H1 (cell line): ENCODE results near the gene TBX18. TPM values are rescaled to one million over a fixed set of nuclear protein-coding genes. Genes with fewer than 3 reads are reported as not detected.

ENCODE experiments used
- CTCF ChIA-PET: fragments of 300-600 bp; sonication (Branson Sonifier 250); formaldehyde crosslinking; loops from one replicate; lab custom pipeline; 2021; ENCODE audit not compliant: partially characterized antibody; lab: Charles Lee
- POLR2A ChIA-PET: fragments of 300-600 bp; sonication (Branson Sonifier 250); formaldehyde crosslinking; loops from one replicate; lab custom pipeline; 2021; ENCODE audit warnings: inconsistent platforms; ENCODE audit not compliant: partially characterized antibody; lab: Charles Lee
- DNase-seq, 2 experiments: peaks; one replicate each; pipeline versions ENCODE4 v3.0.0 to v3.0.0-alpha.2; 2010 to 2022; ENCODE audit warnings: low spot score in 2 of 2, low read depth in 1 of 2, mixed read lengths in 1 of 2
- FAIRE-seq: peaks from 2 replicates; lab custom pipeline; 2011; peaks lifted over from hg19 to GRCh38; lab: Jason Lieb, UNC
- H2AFZ ChIP-seq: 2 replicates; pipeline ENCODE4 v1.8.1; 2012; ENCODE audit warnings: low read length, inconsistent platforms
- H2AK5ac ChIP-seq: 2 replicates; pipeline ENCODE4 v1.6.1; 2013; ENCODE audit warnings: low read depth, low read length
- H2BK120ac ChIP-seq: replicated peaks from 2 replicates; pipeline ENCODE3; 2013; ENCODE audit warnings: low read depth, low read length, inconsistent platforms
- H2BK12ac ChIP-seq: 2 replicates; pipeline ENCODE4 v1.6.1; 2013; ENCODE audit warnings: low read depth, low read length
- H2BK15ac ChIP-seq: 2 replicates; pipeline ENCODE4 v1.6.1; 2013; ENCODE audit warnings: low read length
- H2BK20ac ChIP-seq: 2 replicates; pipeline ENCODE4 v1.6.1; 2013; ENCODE audit warnings: low read length
- H2BK5ac ChIP-seq: 2 replicates; pipeline ENCODE4 v1.6.1; 2013; ENCODE audit warnings: low read depth, low read length
- H3K14ac ChIP-seq: 2 replicates; pipeline ENCODE4 v1.6.1; 2013; ENCODE audit warnings: inconsistent platforms; ENCODE audit not compliant: insufficient read length
- H3K18ac ChIP-seq: 2 replicates; pipeline ENCODE4 v1.6.1; 2013; ENCODE audit warnings: low read length; ENCODE audit errors: extremely low read depth
- H3K23ac ChIP-seq: 2 replicates; pipeline ENCODE4 v1.6.1; 2013; ENCODE audit warnings: inconsistent platforms; ENCODE audit not compliant: insufficient read length
- H3K23me2 ChIP-seq: 2 replicates; pipeline ENCODE4 v1.6.1; 2013; ENCODE audit warnings: low read depth, low read length
- H3K27ac ChIP-seq: 2 replicates; pipeline ENCODE4 v1.6.1; 2011; ENCODE audit warnings: low read depth, low read length, inconsistent platforms
- H3K27me3 ChIP-seq, 4 experiments: replicated peaks in 1 of 4; 1 replicate in 1 of 4; 2 replicates in 3 of 4; pipeline versions ENCODE4 v1.6.1 to v1.8.1; 2011 to 2013; ENCODE audit warnings: low read length in 3 of 4, mild to moderate bottlenecking in 3 of 4, inconsistent platforms in 2 of 4, mixed read lengths in 2 of 4, moderate library complexity in 1 of 4; ENCODE audit not compliant: control insufficient read depth in 3 of 4, insufficient read depth in 3 of 4; ENCODE audit errors: extremely low read depth in 1 of 4
- H3K36me3 ChIP-seq, 4 experiments: 2 replicates each; pipeline versions ENCODE4 v1.6.1 to v1.8.1; 2011 to 2013; ENCODE audit warnings: mild to moderate bottlenecking in 4 of 4, low read length in 3 of 4, moderate library complexity in 2 of 4, control low read depth in 1 of 4, inconsistent platforms in 1 of 4; ENCODE audit not compliant: insufficient read depth in 4 of 4, control insufficient read depth in 2 of 4
- H3K4ac ChIP-seq: replicated peaks from 2 replicates; pipeline ENCODE3; 2013; ENCODE audit warnings: low read length, low read depth, mixed read lengths, inconsistent platforms; ENCODE audit not compliant: insufficient read length
- H3K4me1 ChIP-seq, 4 experiments: replicated peaks in 1 of 4; 1 replicate in 1 of 4; 2 replicates in 3 of 4; pipeline versions ENCODE4 v1.6.1 to v1.8.1; 2011 to 2013; ENCODE audit warnings: low read length in 3 of 4, inconsistent platforms in 2 of 4, mixed read lengths in 1 of 4; ENCODE audit not compliant: insufficient read depth in 4 of 4, control insufficient read depth in 3 of 4
- H3K4me2 ChIP-seq, 2 experiments: 2 replicates each; pipeline versions ENCODE4 v1.6.1 to v1.8.1; 2011 to 2013; ENCODE audit warnings: low read depth in 2 of 2, low read length in 2 of 2, control low read depth in 1 of 2, inconsistent platforms in 1 of 2, mild to moderate bottlenecking in 1 of 2; ENCODE audit not compliant: insufficient read depth in 1 of 2
- H3K4me3 ChIP-seq, 4 experiments: fragments of 200-600, 300-600 bp in 1 of 4; sonication (generic), shearing (Covaris generic), sonication (Bioruptor Twin) in 1 of 4; 2 replicates each; pipeline versions ENCODE4 v1.5.1 to v1.8.1; 2011 to 2016; ENCODE audit warnings: low read length in 4 of 4, low read depth in 3 of 4, control low read depth in 2 of 4, inconsistent platforms in 2 of 4, mild to moderate bottlenecking in 2 of 4, mixed read lengths in 1 of 4, moderate library complexity in 1 of 4; ENCODE audit not compliant: insufficient read depth in 2 of 4; ENCODE audit errors: extremely low read depth in 1 of 4
- H3K56ac ChIP-seq: replicated peaks from 2 replicates; pipeline ENCODE3; 2013; ENCODE audit warnings: low read depth, mild to moderate bottlenecking, mixed read lengths, low read length, inconsistent platforms; ENCODE audit not compliant: insufficient read length
- H3K79me1 ChIP-seq: 2 replicates; pipeline ENCODE4 v1.6.1; 2013; ENCODE audit warnings: low read depth, low read length, control low read depth
- H3K79me2 ChIP-seq, 2 experiments: 2 replicates each; pipeline versions ENCODE4 v1.6.1 to v1.8.1; 2012 to 2013; ENCODE audit warnings: low read length in 2 of 2, mild to moderate bottlenecking in 2 of 2, inconsistent platforms in 1 of 2; ENCODE audit not compliant: insufficient read depth in 2 of 2, control insufficient read depth in 1 of 2
- H3K9ac ChIP-seq, 4 experiments: replicated peaks in 1 of 4; 1 replicate in 1 of 4; 2 replicates in 3 of 4; pipeline versions ENCODE4 v1.6.1 to v1.8.1; 2011 to 2013; ENCODE audit warnings: low read depth in 3 of 4, low read length in 3 of 4, control low read depth in 2 of 4, mild to moderate bottlenecking in 2 of 4, moderate library complexity in 2 of 4, inconsistent platforms in 1 of 4; ENCODE audit errors: extremely low read depth in 1 of 4
- H3K9me3 ChIP-seq, 2 experiments: 2 replicates each; pipeline versions ENCODE4 v1.6.1 to v1.8.1; 2012 to 2013; ENCODE audit warnings: mild to moderate bottlenecking in 2 of 2, moderate library complexity in 2 of 2, control low read depth in 1 of 2, inconsistent platforms in 1 of 2, low read depth in 1 of 2, low read length in 1 of 2, mixed read lengths in 1 of 2; ENCODE audit not compliant: insufficient read depth in 2 of 2
- H4K20me1 ChIP-seq, 2 experiments: replicated peaks in 1 of 2; 2 replicates each; pipeline versions ENCODE3 to v1.8.1; 2011 to 2013; ENCODE audit warnings: inconsistent platforms in 2 of 2, low read length in 2 of 2, mild to moderate bottlenecking in 1 of 2; ENCODE audit not compliant: insufficient read depth in 2 of 2, control insufficient read depth in 1 of 2
- H4K5ac ChIP-seq: 2 replicates; pipeline ENCODE4 v1.6.1; 2013; ENCODE audit warnings: low read length, low read depth, mixed read lengths, inconsistent platforms; ENCODE audit not compliant: insufficient read length
- H4K8ac ChIP-seq: 2 replicates; pipeline ENCODE4 v1.8.0; 2013; ENCODE audit warnings: mild to moderate bottlenecking, moderate library complexity, low read length, inconsistent platforms; ENCODE audit not compliant: insufficient read depth; ENCODE audit errors: extremely low read depth
- H4K91ac ChIP-seq: replicated peaks from 2 replicates; pipeline ENCODE3; 2013; ENCODE audit warnings: low read length, mixed read lengths, inconsistent platforms; ENCODE audit not compliant: insufficient read length
- EZH2 ChIP-seq: fragments of 200-600 bp; sonication (generic); IDR thresholded peaks from 2 replicates; pipeline ENCODE4 v1.7.1; 2012; ENCODE audit warnings: low read depth, mild to moderate bottlenecking, moderate library complexity, low read length, inconsistent platforms; ENCODE audit not compliant: severe bottlenecking
- NANOG ChIP-seq: IDR thresholded peaks from 2 replicates; pipeline ENCODE4 v1.6.1; 2011; ENCODE audit warnings: low read length, low read depth, mild to moderate bottlenecking, inconsistent platforms; ENCODE audit not compliant: insufficient read depth, poor library complexity, severe bottlenecking
- RNF2 ChIP-seq: fragments of 200-900, 300-1000 bp; sonication (generic); IDR thresholded peaks from 2 replicates; pipeline ENCODE4 v1.7.1; 2016; ENCODE audit warnings: borderline replicate concordance, low read depth, mild to moderate bottlenecking, antibody characterized with exemption, low read length; ENCODE audit not compliant: poor library complexity, severe bottlenecking; ENCODE audit errors: missing control alignments
- TBP ChIP-seq: IDR thresholded peaks from 2 replicates; pipeline ENCODE4 v1.6.1; 2011; ENCODE audit warnings: low read depth, low read length, improper control_type of control experiment
- WGBS, 2 experiments: shearing (Covaris generic) in 1 of 2; methylation state at CpG; one replicate each; pipeline versions ENCODE4 v1.1.6 to v1.1.7; 2013 to 2015; ENCODE audit warnings: low lambda C conversion rate in 2 of 2, mixed read lengths in 2 of 2, inconsistent platforms in 1 of 2, low coverage in 1 of 2, missing lambda C conversion rate in 1 of 2; ENCODE audit not compliant: insufficient replicate concordance in 2 of 2, insufficient coverage in 1 of 2, insufficient read length in 1 of 2; ENCODE audit errors: extremely low coverage in 1 of 2, missing lambda C conversion rate in 1 of 2; 5-methylcytosine and 5-hydroxymethylcytosine counted together
- polyA plus RNA-seq, 7 experiments: library from polyadenylated mRNA; depleted of rRNA in 3 of 7; stranded (reverse) in 5 of 7; unstranded in 2 of 7; fragments of >200 nt in 5 of 7; fragments of 200-250 nt in 2 of 7; gene quantifications; 1 replicate in 5 of 7; 2 replicates in 1 of 7; 4 replicates in 1 of 7; pipeline versions ENCODE4 v1.2.1 to v1.2.3, GENCODE V29; 2011 to 2013; ENCODE audit warnings: missing spikeins in 2 of 7, mixed read lengths in 2 of 7
- total RNA-seq: library from RNA; stranded (reverse); fragmentation: NEBNext Ultra II Directional; extraction: Animal tissue kit (Norgen Biotek cat#: 25700); gene quantifications from 2 replicates; pipeline ENCODE4 v1.2.1, GENCODE V29; 2021

Gene TBX18
- total and polyA plus RNA-seq, 2 of the 8 experiments (the other 6 are each of a cell fraction or from before 2014, with no cell fraction given): 0.02 TPM; not detected in 1

DNA sequence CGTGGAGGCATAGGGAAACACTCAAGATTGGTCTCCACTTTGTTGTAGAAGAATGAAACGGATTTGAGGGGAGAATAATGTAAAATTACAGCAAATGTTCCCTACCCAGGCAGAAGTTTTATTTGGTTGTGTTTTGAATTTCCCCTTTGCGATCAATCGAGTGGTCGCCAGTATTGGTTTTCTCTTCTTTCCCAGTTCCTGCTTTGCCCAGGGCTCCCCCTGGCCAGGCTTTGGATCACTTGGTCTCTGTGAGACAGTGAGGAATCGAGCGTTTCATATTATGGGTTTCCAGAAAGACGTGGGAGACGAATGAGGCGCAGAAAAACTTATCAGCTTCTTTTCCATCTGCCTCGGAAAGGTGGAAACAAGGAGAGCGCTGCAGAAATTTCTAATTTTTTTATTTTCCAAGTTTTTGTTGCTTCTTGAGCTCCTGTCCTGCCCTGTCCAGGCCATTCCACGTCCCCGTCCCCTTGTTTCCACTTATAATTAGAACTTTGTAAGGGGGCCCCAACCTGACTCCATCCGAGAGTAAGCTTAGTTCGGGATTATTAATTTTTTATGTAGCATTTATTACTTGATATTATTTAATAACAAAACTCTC is 7.5 kb upstream of the TBX18 start:
- FAIRE-seq: no peak
- H2AFZ ChIP-seq: no peak overlapping the region
- CTCF ChIA-PET: interaction anchor here (0.8 to 4.3 kb wide), 3 partner anchors 9 to 197 kb away, joined by 3 to 29 read pairs (median 3); partner anchors contain the start of gene TBX18

More for the DNA sequence above, 7.5 kb upstream of the TBX18 start:
- Histone ChIP-seq H3K23ac (no peak overlapping the region), H3K79me1 (no peaks in the 10 kb centered on the region), H3K4me3 (no peak overlapping the region), H4K5ac (no peak overlapping the region), H3K9me3 (no peaks in the 10 kb centered on the region), H3K56ac (no peak overlapping the region), H2BK5ac (no peak overlapping the region), H3K18ac (no peak overlapping the region), H3K36me3 (no peaks in the 10 kb centered on the region), H2BK12ac (no peak overlapping the region), H3K4ac (no peak overlapping the region), H4K91ac (no peak overlapping the region), H3K27ac (no peak overlapping the region), H3K14ac (no peak overlapping the region), H4K20me1 (peaks cover 14 to 19% of the 10 kb centered on the region in 2 experiments), H2BK15ac (no peak overlapping the region), H3K4me2 (no peak overlapping the region; a peak in 1 of 4 replicates), H3K79me2 (no peaks in the 10 kb centered on the region), H3K27me3 (peaks cover 69 to 100% (median 86%) of the 10 kb centered on the region in 4 experiments), H2BK20ac (no peak overlapping the region), H4K8ac (no peak overlapping the region), H3K23me2 (peaks cover 11% of the 10 kb centered on the region; the same call in 1 of the 2 replicates), H3K4me1 (peaks cover 0 to 11% (median 6%) of the 10 kb centered on the region in 4 experiments; a peak in 4 of 7 replicates), H2AK5ac (no peak overlapping the region), H2BK120ac (no peak overlapping the region), H3K9ac (no peak overlapping the region)
- TF ChIP-seq NANOG (no peak), RNF2 (peak; percentile 99), TBP (no peak), EZH2 (peak; percentile 30)
- POLR2A ChIA-PET: interaction anchor here (0.5 kb wide), 1 partner anchor 9 kb away, joined by 3 read pairs; no protein-coding TSS in a partner anchor
- no peak for DNase-seq
- 14% methylated on average over 16 of the region's 16 CpGs; no CpG with 5 or more reads in 1 of the 2 experiments for whole genome bisulfite sequencing, 2 experiments
